Measurements from ENCODE around the gene HOXB1. TPM values are rescaled to one million over a fixed set of nuclear protein-coding genes. Genes with fewer than 3 reads are reported as not detected.
A peak's percentile ranks its signal among the peaks of the same experiment; 100 is the strongest.

HOXB1 gene
- total and polyA plus RNA-seq, 2 of the 8 experiments (the other 6 are each of a cell fraction or from before 2014, with no cell fraction given), result not detected

DNA sequence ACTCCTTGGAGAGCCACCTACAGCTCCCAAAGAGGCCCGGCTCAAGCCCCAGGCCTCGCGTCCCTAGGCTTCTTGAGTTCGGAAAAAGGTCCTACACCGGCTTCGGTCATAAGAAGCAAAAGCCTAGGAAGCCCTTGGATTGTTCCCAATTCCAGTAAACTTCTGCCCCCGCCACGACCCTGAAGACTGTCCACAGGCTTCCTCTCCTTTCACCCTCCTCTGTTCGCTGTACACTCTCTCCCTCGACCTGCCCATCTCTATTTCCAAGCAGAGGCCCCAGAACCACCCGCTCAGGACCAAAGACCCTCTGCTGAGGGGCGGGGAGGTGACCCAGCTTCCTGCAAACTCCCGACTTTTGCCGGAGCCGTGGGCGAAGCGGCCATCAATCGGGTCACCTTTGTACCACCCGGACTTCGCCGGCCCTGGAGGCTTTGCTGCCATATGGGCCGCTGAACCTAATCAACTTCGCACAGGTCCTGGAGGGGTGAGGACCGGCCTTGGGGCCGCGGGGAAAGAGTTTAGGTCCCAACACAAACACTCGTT, 11.4 kb upstream of the HOXB1 start (continued):
- TF ChIP-seq, protein P1, sequence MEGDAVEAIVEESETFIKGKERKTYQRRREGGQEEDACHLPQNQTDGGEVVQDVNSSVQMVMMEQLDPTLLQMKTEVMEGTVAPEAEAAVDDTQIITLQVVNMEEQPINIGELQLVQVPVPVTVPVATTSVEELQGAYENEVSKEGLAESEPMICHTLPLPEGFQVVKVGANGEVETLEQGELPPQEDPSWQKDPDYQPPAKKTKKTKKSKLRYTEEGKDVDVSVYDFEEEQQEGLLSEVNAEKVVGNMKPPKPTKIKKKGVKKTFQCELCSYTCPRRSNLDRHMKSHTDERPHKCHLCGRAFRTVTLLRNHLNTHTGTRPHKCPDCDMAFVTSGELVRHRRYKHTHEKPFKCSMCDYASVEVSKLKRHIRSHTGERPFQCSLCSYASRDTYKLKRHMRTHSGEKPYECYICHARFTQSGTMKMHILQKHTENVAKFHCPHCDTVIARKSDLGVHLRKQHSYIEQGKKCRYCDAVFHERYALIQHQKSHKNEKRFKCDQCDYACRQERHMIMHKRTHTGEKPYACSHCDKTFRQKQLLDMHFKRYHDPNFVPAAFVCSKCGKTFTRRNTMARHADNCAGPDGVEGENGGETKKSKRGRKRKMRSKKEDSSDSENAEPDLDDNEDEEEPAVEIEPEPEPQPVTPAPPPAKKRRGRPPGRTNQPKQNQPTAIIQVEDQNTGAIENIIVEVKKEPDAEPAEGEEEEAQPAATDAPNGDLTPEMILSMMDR (IDR thresholded peaks at IDR 0.05; ENCODE audit: control extremely low read depth in 1 of 3, insufficient read depth in 1 of 3, low read depth in 1 of 3, low read length in 3 of 3), result no peak
- TF ChIP-seq CBX8 (IDR thresholded peaks at IDR 0.05; ENCODE audit: borderline replicate concordance, low read depth, low read length) (peak; percentile 46; the same call in 1 of the 2 replicates), RNF2 (IDR thresholded peaks at IDR 0.05; ENCODE audit: borderline replicate concordance, low read depth, low read length, missing control alignments, poor library complexity, severe bottlenecking) (peak; percentile 78)
